Stomach (tissue), 9 donors: Measurements from ENCODE around the gene CACNA1I. TPM values are rescaled to one million over a fixed set of nuclear protein-coding genes. Genes with fewer than 3 reads are reported as not detected.
A peak's percentile ranks its signal among the peaks of the same experiment; 100 is the strongest.

ENCODE experiments used
- DNase-seq, 2 donors: peaks; one replicate each; pipeline versions ENCODE4 v3.0.0 to v3.0.0-alpha.2; 2013 to 2019
- H3K27ac ChIP-seq, 5 donors: fragments of 200-600 bp in 4 of 5; sonication (generic) in 4 of 5; one replicate each; pipeline ENCODE4 v1.5.1; 2013 to 2019; ENCODE audit warnings: mild to moderate bottlenecking in 1 of 5, moderate library complexity in 1 of 5
- H3K27me3 ChIP-seq, 3 donors: fragments of 200-600 bp; sonication (generic); one replicate each; pipeline ENCODE4 v1.5.1; 2017 to 2019; ENCODE audit warnings: mixed run types in 1 of 3
- H3K36me3 ChIP-seq, 4 donors: fragments of 200-600 bp; sonication (generic); 1 replicate in 3 of 4; 2 replicates in 1 of 4; pipeline ENCODE4 v1.5.1; 2016 to 2019
- H3K4me1 ChIP-seq, 4 donors: fragments of 200-600 bp; sonication (generic); one replicate each; pipeline ENCODE4 v1.5.1; 2016 to 2019
- H3K4me3 ChIP-seq, 4 donors: fragments of 200-600 bp; sonication (generic) in 3 of 4; one replicate each; pipeline ENCODE4 v1.5.1; 2016 to 2019; ENCODE audit warnings: mild to moderate bottlenecking in 1 of 4
- H3K9me3 ChIP-seq, 4 donors: fragments of 200-600 bp; sonication (generic); one replicate each; pipeline ENCODE4 v1.5.1; 2016 to 2019
- CTCF ChIP-seq, 7 experiments: fragments of 450-650 bp in 4 of 7; fragments of 200-600 bp in 3 of 7; sonication (generic) in 3 of 7; IDR thresholded peaks; one replicate each; pipeline ENCODE4 v1.5.1; 2016 to 2019; ENCODE audit warnings: antibody characterized with exemption in 7 of 7, control low read depth in 2 of 7, mild to moderate bottlenecking in 1 of 7
- EP300 ChIP-seq: sonication (generic); formaldehyde crosslinking; IDR thresholded peaks from one replicate; pipeline ENCODE4 v1.6.1; 2017; ENCODE audit warnings: antibody characterized with exemption
- POLR2A ChIP-seq, 4 donors: fragments of 450-650 bp; IDR thresholded peaks; one replicate each; pipeline ENCODE4 v1.6.1; 2016; ENCODE audit warnings: antibody characterized with exemption in 4 of 4, control low read depth in 2 of 4, mild to moderate bottlenecking in 1 of 4, moderate library complexity in 1 of 4
- POLR2AphosphoS5 ChIP-seq, 3 donors: sonication (generic); formaldehyde crosslinking; IDR thresholded peaks; one replicate each; pipeline ENCODE4 v1.6.1; 2016; ENCODE audit warnings: antibody characterized with exemption in 3 of 3
- WGBS, 5 donors: extraction: QIAGEN DNeasy Blood & Tissue Kit in 3 of 5; methylation state at CpG; one replicate each; pipeline versions ENCODE4 v1.1.5 to v1.1.7; 2013 to 2018; 5-methylcytosine and 5-hydroxymethylcytosine counted together
- intact Hi-C: fragments of 100-400 bp; cut with DNase I; formaldehyde crosslinking; loops from one replicate; pipeline ENCODE4 v1.15.1; 2023; ENCODE audit warnings: low total_unique reads
- polyA plus RNA-seq, 3 donors: library from polyadenylated mRNA; stranded (reverse); fragments of 200-250 nt; gene quantifications; one replicate each; pipeline ENCODE4 v1.2.3, GENCODE V29; 2013
- total RNA-seq, 5 donors: library from RNA; depleted of rRNA; stranded (reverse); fragments of >200 nt; gene quantifications; one replicate each; pipeline versions ENCODE4 v1.1.0 to v1.2.3, GENCODE V29; 2014 to 2016
- donor health status: healthy with polysubstance abuse.
- donor health status: Bipolar disorder and iron deficiency.
- donor health status: healthy.

The CACNA1I gene
- total and polyA plus RNA-seq, 8 donors: 0.06 to 4.0 (median 0.22) TPM; not detected in 2

GRCh38 chr22:39577900-39578299 is 7.3 kb downstream of the CACNA1I start:
- no peaks in the 10 kb centered on the region for H3K36me3 ChIP-seq
- H3K9me3 ChIP-seq: no peaks in the 10 kb centered on the region
- H3K27me3 ChIP-seq: peaks cover 0 to 40% (median 7%) of the 10 kb centered on the region in 3 donors
- 57 to 90% (median 87%) methylated on average over 7 of the region's 7 CpGs for WGBS, 5 donors
- no peaks in the 10 kb centered on the region for H3K4me1 ChIP-seq
- no peak overlapping the region for H3K27ac ChIP-seq
- no peak for DNase-seq
- intact Hi-C loops: no loop called here
- no peak overlapping the region for H3K4me3 ChIP-seq
- TF ChIP-seq EP300 (no peak), POLR2A (IDR thresholded peaks at IDR 0.05) (no peak), CTCF (IDR thresholded peaks at IDR 0.05) (no peak), POLR2AphosphoS5 (IDR thresholded peaks at IDR 0.05) (no peak)

GRCh38 chr22:39580006-39580441 is 9.5 kb downstream of the CACNA1I start:
- DNase-seq: peak in 1 of 2 donors; percentile 52
- Histone ChIP-seq H3K4me1 (no peaks in the 10 kb centered on the region), H3K4me3 (no peak overlapping the region), H3K27me3 (peaks cover 0 to 40% (median 7%) of the 10 kb centered on the region in 3 donors), H3K27ac (no peak overlapping the region), H3K36me3 (no peaks in the 10 kb centered on the region), H3K9me3 (no peaks in the 10 kb centered on the region)
- TF ChIP-seq CTCF (IDR thresholded peaks at IDR 0.05) (no peak), POLR2AphosphoS5 (IDR thresholded peaks at IDR 0.05) (no peak), POLR2A (IDR thresholded peaks at IDR 0.05) (no peak)
- WGBS, 5 donors: 37 to 53% (median 47%) methylated on average over 5 of the region's 5 CpGs
- intact Hi-C loops: no loop called here

- no peaks in the 10 kb centered on the region for H3K4me1 ChIP-seq
- H3K27ac ChIP-seq: no peak overlapping the region
- H3K36me3 ChIP-seq: no peaks in the 10 kb centered on the region
- intact Hi-C loops: no loop called here
- TF ChIP-seq CTCF (IDR thresholded peaks at IDR 0.05): no peak
- no peak for TF ChIP-seq POLR2A (IDR thresholded peaks at IDR 0.05)
- no peak for TF ChIP-seq EP300
- no peak for TF ChIP-seq POLR2AphosphoS5 (IDR thresholded peaks at IDR 0.05)
- WGBS, 5 donors: 90 to 95% (median 92%) methylated on average over 6 of the region's 6 CpGs
- H3K9me3 ChIP-seq: no peaks in the 10 kb centered on the region
- DNase-seq: no peak
- H3K4me3 ChIP-seq: no peak overlapping the region
- H3K27me3 ChIP-seq: peaks cover 0 to 40% (median 7%) of the 10 kb centered on the region in 3 donors
These were observed 10.2 kb downstream of the CACNA1I start for GRCh38 chr22:39580795-39581194.

- Histone ChIP-seq H3K27me3 (peaks cover 0 to 40% (median 7%) of the 10 kb centered on the region in 3 donors), H3K4me1 (no peaks in the 10 kb centered on the region), H3K36me3 (no peaks in the 10 kb centered on the region), H3K9me3 (no peaks in the 10 kb centered on the region), H3K4me3 (no peak overlapping the region), H3K27ac (no peak overlapping the region)
- TF ChIP-seq POLR2AphosphoS5 (IDR thresholded peaks at IDR 0.05) (no peak), EP300 (no peak), CTCF (IDR thresholded peaks at IDR 0.05) (no peak)
- 87 to 94% (median 90%) methylated on average over 8 of the region's 8 CpGs for WGBS, 5 donors
- DNase-seq: no peak
- intact Hi-C loops: no loop called here
These were observed 10.8 kb downstream of the CACNA1I start for GRCh38 chr22:39581303-39581702.
